Activated naive CD8-positive, alpha-beta T cell treated with anti-CD3 and anti-CD28 coated beads, Interleukin-2, amount 50 U/mL, for 24 hours (primary cell): ENCODE results near the gene FILIP1.

ENCODE experiments used
- ATAC-seq: fragments of 150-1000 bp; cut with Tn5 transposase; one replicate; pipeline ENCODE4 v1.10.0; 2021
- DNase-seq: peaks from one replicate; pipeline ENCODE4 v3.0.0; 2021
- H3K27ac Mint-ChIP-seq: one replicate; pipeline ENCODE4 v1.8.0; 2021; ENCODE audit warnings: mild to moderate bottlenecking, mixed read lengths
- H3K27me3 Mint-ChIP-seq: one replicate; pipeline ENCODE4 v1.8.0; 2021; ENCODE audit warnings: mixed read lengths
- H3K36me3 Mint-ChIP-seq: one replicate; pipeline ENCODE4 v1.8.0; 2021; ENCODE audit warnings: low read depth, mixed read lengths
- H3K4me1 Mint-ChIP-seq: one replicate; pipeline ENCODE4 v1.8.0; 2021; ENCODE audit warnings: mixed read lengths
- H3K4me3 Mint-ChIP-seq: one replicate; pipeline ENCODE4 v1.8.0; 2021; ENCODE audit warnings: mild to moderate bottlenecking, moderate library complexity, mixed read lengths
- H3K9me3 Mint-ChIP-seq: one replicate; pipeline ENCODE4 v1.8.0; 2021; ENCODE audit warnings: mixed read lengths

The FILIP1 gene

DNA sequence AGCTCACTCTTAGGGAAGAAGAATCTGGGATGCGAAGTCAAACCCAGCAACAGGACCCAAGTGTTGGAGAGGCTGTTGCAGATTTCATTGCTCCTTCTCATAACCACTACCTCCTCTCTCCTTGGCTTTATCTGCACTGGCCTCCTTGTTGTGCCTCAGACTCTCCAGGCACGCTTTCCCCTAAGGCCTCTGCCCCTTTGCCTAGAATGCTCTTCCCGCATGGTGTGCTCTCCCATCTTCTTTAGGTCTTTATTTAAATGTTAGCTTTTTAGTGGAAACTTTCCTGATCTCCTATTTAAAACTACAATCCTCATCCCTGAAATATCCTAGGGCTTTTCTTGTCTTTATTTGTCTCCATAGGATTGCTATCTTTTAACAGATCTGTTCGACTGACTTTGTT lies 114.1 kb downstream of the FILIP1 start:
- ATAC-seq (no peak), DNase-seq (no peak)
- Mint-ChIP-seq H3K36me3 (no peaks in the 10 kb centered on the region), H3K27ac (no peak overlapping the region), H3K9me3 (no peaks in the 10 kb centered on the region), H3K27me3 (peaks cover 8% of the 10 kb centered on the region), H3K4me3 (no peak overlapping the region), H3K4me1 (no peaks in the 10 kb centered on the region)

DNA sequence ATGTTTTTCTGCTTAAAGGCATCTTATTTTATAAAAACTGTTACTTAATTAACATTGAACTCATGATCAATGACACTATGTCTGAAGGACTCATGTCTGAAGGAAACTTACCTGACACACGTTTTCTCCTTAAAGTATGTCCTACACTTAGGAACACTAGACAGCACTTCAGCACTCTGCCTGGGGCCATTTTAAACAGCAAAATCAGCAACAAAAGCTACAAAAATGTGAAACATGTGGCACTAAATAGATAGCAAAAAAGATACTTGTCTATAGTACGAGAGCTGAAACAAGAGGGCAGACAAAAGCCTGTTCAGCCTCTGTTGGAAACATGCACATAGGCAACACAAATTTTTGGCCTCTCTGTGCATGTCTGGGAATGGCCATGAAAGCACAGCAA lies 115.5 kb downstream of the FILIP1 start:
- peaks cover 6% of the 10 kb centered on the region for H3K27me3 Mint-ChIP-seq
- H3K36me3 Mint-ChIP-seq, result no peaks in the 10 kb centered on the region
- H3K9me3 Mint-ChIP-seq, result no peaks in the 10 kb centered on the region
- no peak for DNase-seq
- H3K27ac Mint-ChIP-seq, result no peak overlapping the region
- H3K4me3 Mint-ChIP-seq, result no peak overlapping the region
- H3K4me1 Mint-ChIP-seq, result no peaks in the 10 kb centered on the region
- ATAC-seq, result no peak

DNA sequence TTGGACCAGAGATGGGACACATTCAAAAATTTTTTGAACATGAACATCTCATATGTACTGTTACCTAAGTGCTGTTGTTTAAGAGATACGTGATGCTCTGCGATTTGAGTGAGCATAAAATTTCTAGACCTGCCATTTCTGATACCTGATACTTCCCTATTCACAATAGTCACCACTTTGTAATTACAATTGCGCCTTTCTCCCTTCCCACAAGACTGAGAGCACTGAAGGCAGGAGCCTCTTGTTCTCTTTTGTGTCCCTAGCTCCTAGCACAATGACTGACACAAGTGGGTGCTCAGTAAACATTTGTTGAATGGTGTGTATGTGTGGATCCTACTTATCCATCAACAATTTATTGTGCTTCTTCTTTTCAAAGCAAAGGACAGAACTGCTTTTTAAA lies 116.2 kb downstream of the FILIP1 start:
- no peak for DNase-seq
- H3K4me3 Mint-ChIP-seq, result no peak overlapping the region
- no peaks in the 10 kb centered on the region for H3K9me3 Mint-ChIP-seq
- no peaks in the 10 kb centered on the region for H3K4me1 Mint-ChIP-seq
- peaks cover 6% of the 10 kb centered on the region for H3K27me3 Mint-ChIP-seq
- H3K27ac Mint-ChIP-seq, result no peak overlapping the region
- ATAC-seq, result no peak
- H3K36me3 Mint-ChIP-seq, result no peaks in the 10 kb centered on the region

DNA sequence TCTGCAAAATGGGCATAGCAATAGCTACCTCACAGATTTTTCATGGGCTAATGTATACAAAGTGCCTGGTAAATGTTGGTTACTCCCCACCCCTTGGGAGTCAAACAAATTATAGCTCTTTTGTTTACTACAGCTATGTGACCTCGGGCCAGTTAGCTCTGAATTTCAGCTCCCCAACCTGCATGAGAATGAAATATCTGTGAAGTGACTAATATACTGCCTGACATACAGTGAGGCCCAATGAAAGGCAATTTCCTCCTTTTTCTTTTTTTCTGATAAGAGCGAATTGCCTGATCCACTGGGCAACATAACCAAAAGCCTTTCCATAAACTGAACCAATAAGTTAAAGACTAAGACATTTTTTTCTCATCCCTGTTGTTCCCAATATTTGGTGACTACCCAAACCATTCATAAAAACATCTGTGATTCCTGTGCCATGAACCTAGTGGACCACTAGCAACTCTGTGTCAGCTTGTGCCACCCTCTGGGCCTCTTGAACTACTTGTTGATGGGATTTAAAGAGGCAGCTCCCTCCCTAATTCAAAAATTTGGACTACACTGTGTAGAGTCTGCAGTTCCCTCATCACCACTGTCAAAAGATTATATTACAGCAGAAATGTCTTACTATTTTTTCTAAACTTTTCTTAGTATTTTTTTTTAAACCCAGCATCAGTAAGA lies 117.1 kb downstream of the FILIP1 start:
- no peak for DNase-seq

DNA sequence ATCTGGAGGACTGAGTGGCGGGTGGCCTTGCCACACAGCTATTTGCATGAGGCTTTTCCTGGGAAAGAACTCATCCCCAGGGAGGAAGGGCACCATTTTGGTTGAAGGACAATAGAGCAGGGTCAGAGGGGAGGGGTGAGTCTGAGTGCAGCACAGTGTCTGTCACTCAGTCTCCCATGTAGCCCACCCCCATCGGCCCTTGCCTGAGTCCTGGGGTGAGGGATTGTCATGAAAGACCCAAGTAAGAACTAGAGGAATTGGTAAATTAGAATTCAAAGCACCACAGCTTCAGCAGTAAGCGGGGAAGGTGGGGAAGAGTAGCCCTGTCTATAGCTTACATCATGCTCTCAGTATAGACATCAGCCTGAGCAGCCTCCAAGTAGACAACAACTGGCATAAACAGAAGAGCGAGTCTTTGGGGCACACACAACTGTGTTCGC lies 118.6 kb downstream of the FILIP1 start:
- H3K4me3 Mint-ChIP-seq, result no peak overlapping the region
- H3K9me3 Mint-ChIP-seq, result no peaks in the 10 kb centered on the region
- H3K27me3 Mint-ChIP-seq, result peaks cover 4% of the 10 kb centered on the region
- DNase-seq (no peak), ATAC-seq (no peak)
- H3K36me3 Mint-ChIP-seq, result no peaks in the 10 kb centered on the region
- no peaks in the 10 kb centered on the region for H3K4me1 Mint-ChIP-seq
- no peak overlapping the region for H3K27ac Mint-ChIP-seq

More for the DNA sequence above, 117.1 kb downstream of the FILIP1 start:
- Mint-ChIP-seq H3K27me3 (peaks cover 4% of the 10 kb centered on the region), H3K9me3 (no peaks in the 10 kb centered on the region), H3K27ac (no peak overlapping the region), H3K36me3 (no peaks in the 10 kb centered on the region), H3K4me3 (no peak overlapping the region), H3K4me1 (no peaks in the 10 kb centered on the region)
- ATAC-seq, result no peak

DNA sequence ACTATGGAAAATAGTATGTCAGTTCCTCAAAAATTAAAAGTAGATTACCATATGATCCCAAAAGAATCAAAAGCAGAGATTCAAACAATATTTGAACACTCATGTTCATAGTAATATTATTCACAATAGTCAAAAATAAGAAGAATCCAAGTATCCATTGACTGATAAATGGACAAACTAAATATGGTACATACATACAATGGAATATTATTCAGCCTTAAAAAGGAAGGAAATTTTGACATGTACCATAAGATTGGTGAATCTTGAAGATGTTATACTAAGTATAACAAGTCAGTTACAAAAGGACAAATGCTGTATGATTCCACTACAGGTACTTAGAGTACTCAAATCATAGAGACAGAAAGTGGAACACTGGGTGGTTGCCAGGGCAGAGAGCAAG lies 120.7 kb downstream of the FILIP1 start:
- Mint-ChIP-seq H3K27ac (no peak overlapping the region), H3K4me3 (no peak overlapping the region), H3K27me3 (peaks cover 4% of the 10 kb centered on the region), H3K9me3 (no peaks in the 10 kb centered on the region), H3K4me1 (no peaks in the 10 kb centered on the region), H3K36me3 (no peaks in the 10 kb centered on the region)
- DNase-seq, result no peak
- no peak for ATAC-seq

DNA sequence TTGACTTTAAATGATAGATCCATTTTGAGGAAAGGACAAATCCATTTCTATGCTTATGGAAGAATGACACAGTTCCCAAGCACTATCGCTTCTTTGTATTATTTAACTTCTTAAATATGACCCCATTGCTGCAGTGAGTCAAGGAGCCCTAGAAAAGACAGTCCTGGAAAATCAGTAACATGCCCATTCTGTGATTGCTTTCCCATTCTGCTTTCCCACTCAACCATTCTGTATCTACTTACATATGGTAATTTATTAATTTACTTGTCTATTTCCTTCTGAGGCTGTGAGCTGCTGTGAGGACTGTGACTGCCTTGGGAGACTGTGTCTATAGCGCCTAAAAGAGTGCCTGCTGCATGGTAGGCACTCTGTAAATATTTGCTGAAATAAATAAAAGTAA lies 123.6 kb downstream of the FILIP1 start:
- ATAC-seq (no peak), DNase-seq (no peak)
- H3K36me3 Mint-ChIP-seq, result no peaks in the 10 kb centered on the region
- H3K27ac Mint-ChIP-seq, result no peak overlapping the region
- no peak overlapping the region for H3K4me3 Mint-ChIP-seq
- H3K27me3 Mint-ChIP-seq, result peaks cover 2% of the 10 kb centered on the region
- H3K4me1 Mint-ChIP-seq, result no peaks in the 10 kb centered on the region
- no peaks in the 10 kb centered on the region for H3K9me3 Mint-ChIP-seq

DNA sequence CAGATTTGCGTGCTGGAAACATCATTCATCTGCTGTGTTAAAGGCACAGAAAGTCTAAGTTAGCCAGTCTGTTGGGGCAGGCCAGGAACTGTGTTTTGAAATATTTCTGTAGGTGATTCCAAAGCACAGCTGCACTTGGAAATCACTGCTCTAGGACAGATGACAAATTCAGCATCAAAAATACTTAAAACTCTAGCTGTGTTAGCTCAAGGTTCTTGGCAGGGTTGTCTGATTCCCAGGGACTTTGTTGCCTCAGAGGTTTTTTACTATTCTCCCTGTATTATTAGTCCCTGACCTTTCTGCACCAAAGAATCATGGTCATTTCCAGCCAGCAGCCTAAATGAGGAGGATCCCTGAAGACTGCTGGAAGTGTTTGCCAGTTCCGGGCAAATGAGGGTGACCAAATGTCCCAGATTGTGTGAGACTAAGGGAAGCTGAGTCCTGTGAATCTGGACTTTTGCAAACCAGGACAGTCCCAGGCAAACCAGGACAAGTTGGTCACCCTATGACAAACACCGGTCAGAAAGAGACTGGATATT lies 124.7 kb downstream of the FILIP1 start:
- H3K4me1 Mint-ChIP-seq, result no peaks in the 10 kb centered on the region
- H3K36me3 Mint-ChIP-seq, result no peaks in the 10 kb centered on the region
- DNase-seq (no peak), ATAC-seq (no peak)
- no peaks in the 10 kb centered on the region for H3K9me3 Mint-ChIP-seq
- peaks cover 2% of the 10 kb centered on the region for H3K27me3 Mint-ChIP-seq
- H3K27ac Mint-ChIP-seq, result no peak overlapping the region
- no peak overlapping the region for H3K4me3 Mint-ChIP-seq

DNA sequence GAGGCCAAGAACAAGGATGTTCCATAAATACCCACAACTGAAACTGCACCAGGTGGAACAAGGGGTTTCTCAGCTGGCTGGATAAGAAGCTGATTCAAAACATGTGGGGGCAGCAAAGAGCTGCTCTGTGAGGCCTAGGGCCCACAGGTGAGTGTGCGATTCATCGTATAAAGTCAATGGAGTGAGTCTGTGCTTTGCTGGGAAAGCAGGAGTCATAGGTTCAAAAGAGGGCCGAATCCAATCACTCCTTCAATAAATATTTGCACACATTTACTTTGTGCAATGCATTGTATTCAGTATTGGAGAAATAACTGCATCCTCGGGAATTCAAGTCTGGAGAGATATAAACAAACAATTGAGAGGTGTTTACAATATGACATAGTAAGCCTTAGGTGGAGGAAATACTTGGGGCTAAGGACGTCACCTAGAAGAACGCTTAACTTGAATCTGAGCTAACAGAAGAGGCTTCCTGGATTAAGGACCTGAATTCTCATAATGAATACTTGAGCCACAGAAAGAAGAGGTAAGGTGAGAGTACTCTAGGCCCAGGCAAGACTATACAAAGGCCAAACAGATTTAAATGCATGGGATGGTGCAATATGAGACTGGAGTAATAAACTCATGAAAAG lies 125.3 kb downstream of the FILIP1 start:
- ATAC-seq (peak; percentile 28), DNase-seq (no peak)
- H3K36me3 Mint-ChIP-seq, result no peaks in the 10 kb centered on the region
- H3K9me3 Mint-ChIP-seq, result no peaks in the 10 kb centered on the region
- H3K27me3 Mint-ChIP-seq, result peaks cover 2% of the 10 kb centered on the region
- H3K4me1 Mint-ChIP-seq, result no peaks in the 10 kb centered on the region
- no peak overlapping the region for H3K27ac Mint-ChIP-seq
- H3K4me3 Mint-ChIP-seq, result no peak overlapping the region

DNA sequence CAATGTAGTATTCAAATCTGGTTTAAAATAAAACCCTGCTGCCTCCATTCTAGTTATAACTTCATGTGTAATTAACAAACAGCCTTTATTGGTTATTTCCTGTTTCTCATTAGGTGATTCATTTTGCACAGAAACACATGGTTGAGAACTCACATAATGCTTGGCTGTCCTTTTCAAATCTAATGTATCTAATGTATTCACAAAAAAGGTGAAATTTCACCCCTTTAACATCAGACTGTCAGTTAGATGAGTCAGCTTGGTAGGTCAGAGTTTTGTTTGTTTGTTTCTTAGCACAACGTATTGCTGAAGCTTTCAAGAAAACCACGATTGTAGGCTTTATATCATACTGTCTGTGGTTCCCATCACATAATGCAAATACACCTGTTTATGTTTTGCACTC lies 130.3 kb downstream of the FILIP1 start:
- Mint-ChIP-seq H3K27me3 (peaks cover 1% of the 10 kb centered on the region), H3K36me3 (no peaks in the 10 kb centered on the region), H3K4me3 (no peak overlapping the region), H3K9me3 (no peaks in the 10 kb centered on the region), H3K27ac (no peak overlapping the region), H3K4me1 (no peaks in the 10 kb centered on the region)
- no peak for DNase-seq
- no peak for ATAC-seq

DNA sequence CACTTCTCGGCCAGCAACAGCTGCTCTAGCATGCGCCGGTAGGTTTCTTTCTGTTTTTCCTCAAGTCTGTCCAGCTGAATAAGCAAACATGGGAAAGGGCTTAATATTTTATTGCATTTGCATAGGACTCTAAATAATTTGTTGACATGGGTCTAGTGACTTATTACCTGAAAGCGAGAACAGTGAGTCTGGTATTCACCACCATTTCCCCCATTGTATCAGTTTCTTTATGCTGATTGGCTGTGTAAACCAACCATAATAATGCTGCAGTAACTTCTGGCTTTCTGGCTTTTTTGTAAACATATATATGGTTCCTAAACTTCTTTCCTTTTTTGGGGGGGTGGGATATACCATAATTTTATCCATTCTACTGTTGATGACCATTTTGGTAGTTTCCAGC lies 140.0 kb downstream of the FILIP1 start:
- Mint-ChIP-seq H3K27ac (no peak overlapping the region), H3K27me3 (peaks cover 24% of the 10 kb centered on the region), H3K4me1 (no peaks in the 10 kb centered on the region), H3K4me3 (no peak overlapping the region), H3K9me3 (no peaks in the 10 kb centered on the region), H3K36me3 (no peaks in the 10 kb centered on the region)
- ATAC-seq (no peak), DNase-seq (no peak)

DNA sequence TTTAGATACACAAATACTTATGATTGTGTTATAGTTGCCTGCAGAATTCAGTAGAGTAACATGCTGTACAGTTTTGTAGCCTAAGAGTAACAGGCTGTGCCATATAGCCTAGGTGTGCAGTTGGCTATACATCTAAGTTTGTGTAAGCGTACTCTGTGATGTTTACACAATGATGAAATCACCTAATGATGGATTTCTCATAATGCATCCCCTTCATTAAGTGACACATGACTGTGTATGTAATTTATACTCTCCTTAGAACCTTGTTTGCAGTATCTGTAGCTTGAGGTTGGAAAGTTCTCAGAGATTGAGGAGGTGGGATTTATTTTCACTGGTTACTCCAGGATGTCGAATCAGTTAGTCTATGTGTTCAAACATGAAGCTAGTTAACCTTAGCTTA lies 142.0 kb downstream of the FILIP1 start:
- H3K36me3 Mint-ChIP-seq, result no peaks in the 10 kb centered on the region
- ATAC-seq (no peak), DNase-seq (no peak)
- no peaks in the 10 kb centered on the region for H3K4me1 Mint-ChIP-seq
- H3K27ac Mint-ChIP-seq, result no peak overlapping the region
- peaks cover 26% of the 10 kb centered on the region for H3K27me3 Mint-ChIP-seq
- no peak overlapping the region for H3K4me3 Mint-ChIP-seq
- H3K9me3 Mint-ChIP-seq, result no peaks in the 10 kb centered on the region

DNA sequence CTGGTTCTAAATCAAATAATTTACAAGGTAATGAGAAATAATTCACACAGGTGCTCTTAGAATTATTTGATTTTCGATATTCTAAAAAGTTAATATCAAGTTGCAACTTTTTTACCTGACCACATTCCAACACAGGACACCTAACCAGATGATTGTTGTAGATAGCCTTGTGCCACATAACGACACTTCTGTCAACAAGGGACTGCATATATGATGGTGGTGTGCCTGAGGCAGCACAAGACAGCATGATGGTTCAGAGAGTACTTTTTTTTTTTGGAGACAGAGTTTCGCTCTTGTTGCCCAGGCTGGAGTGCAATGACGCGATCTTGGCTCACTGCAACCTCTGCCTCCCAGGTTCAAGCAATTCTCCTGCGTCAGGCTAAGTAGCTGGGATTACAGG lies 142.8 kb downstream of the FILIP1 start:
- no peak for DNase-seq
- no peaks in the 10 kb centered on the region for H3K9me3 Mint-ChIP-seq
- H3K27me3 Mint-ChIP-seq, result peaks cover 26% of the 10 kb centered on the region
- no peaks in the 10 kb centered on the region for H3K36me3 Mint-ChIP-seq
- ATAC-seq, result no peak
- H3K27ac Mint-ChIP-seq, result no peak overlapping the region
- H3K4me1 Mint-ChIP-seq, result no peaks in the 10 kb centered on the region
- H3K4me3 Mint-ChIP-seq, result no peak overlapping the region

DNA sequence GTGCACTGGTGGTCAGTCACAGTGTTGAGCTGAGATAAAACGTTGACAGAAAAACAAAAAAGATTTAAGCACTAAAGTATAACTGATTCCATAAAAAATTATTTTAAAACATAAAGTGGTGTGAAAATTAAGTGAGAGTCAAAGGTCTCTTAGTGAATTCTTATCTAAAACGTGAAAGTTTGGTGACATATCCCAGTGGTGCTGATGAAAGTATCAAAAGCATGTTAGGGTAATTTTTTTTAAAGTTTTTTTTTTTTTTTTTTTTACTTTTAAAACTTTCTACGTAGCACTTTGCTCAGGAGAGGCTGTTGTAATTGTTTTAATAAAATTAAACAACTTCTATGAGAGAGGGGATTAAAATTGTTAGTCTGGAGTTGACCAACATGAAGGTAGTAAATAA lies 143.4 kb downstream of the FILIP1 start:
- DNase-seq (no peak), ATAC-seq (no peak)
- Mint-ChIP-seq H3K27me3 (peaks cover 29% of the 10 kb centered on the region), H3K9me3 (no peaks in the 10 kb centered on the region), H3K4me1 (no peaks in the 10 kb centered on the region), H3K36me3 (no peaks in the 10 kb centered on the region), H3K27ac (no peak overlapping the region), H3K4me3 (no peak overlapping the region)

DNA sequence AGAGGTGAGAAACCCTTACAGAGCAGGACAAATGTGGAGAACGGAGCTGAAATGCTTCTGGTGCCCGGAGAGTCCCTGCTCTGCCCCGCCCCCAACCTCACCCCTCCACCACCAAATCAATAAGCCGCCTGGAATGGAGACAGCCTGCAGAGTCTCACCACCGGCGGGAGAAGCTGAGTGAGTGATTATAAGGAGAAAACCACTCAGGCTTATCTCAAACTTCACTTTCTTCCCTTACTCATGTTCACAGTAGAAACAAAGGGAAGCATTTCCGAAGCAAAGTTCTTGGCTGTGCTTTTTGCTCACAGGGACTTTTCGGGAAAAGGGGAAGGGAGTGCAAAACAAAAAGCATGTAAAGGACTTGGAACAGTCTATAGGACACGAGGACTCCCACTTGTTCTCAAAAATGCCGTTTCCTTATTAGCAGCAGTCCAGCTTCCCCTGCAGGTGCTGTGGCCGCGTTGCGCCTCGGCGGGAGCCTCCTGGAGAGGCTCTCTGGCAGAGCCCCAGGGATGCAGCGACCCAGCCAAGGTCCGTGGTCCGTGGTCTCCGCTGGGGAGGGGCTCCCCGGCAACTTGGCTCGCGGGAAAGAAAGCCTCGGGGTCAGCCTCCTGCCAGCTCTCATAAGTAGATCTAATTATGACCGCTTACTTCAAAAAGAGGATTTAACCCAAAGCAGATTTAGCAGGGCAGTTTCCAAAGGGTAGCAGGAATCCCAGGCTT lies 144.2 kb downstream of the FILIP1 start:
- no peaks in the 10 kb centered on the region for H3K9me3 Mint-ChIP-seq
- DNase-seq, result no peak
- no peak for ATAC-seq
- H3K27me3 Mint-ChIP-seq, result peaks cover 29% of the 10 kb centered on the region
- no peaks in the 10 kb centered on the region for H3K4me1 Mint-ChIP-seq
- H3K4me3 Mint-ChIP-seq, result no peak overlapping the region
- no peaks in the 10 kb centered on the region for H3K36me3 Mint-ChIP-seq
- no peak overlapping the region for H3K27ac Mint-ChIP-seq
